ENCODE measurements around the gene CHAD. TPM values are rescaled to one million over a fixed set of nuclear protein-coding genes. Genes with fewer than 3 reads are reported as not detected.

Gene CHAD
- total RNA-seq, 1 donor from 2014 or later = not detected

DNA sequence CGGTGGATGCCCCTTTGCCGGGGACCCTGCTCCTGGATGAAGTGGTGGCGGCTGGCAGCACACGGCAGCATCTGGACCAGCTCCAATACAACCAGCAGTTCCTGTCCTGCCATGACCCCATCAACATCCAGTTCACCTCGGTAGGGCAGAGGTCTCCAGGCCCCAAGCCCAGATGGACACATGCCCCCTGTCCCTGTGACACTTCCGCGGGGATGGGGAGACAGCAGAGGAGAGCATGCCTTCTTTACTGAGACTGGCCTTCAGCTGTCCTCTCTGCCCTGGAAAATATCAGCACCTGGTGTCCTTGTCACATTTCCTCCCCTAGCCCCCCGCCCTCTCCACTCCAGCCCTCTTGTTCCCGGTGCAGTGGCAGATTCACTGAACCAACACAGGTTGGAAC is 6.2 kb downstream of the CHAD start:
- Mint-ChIP-seq H3K36me3 (ENCODE audit: unreplicated experiment) (no peaks in the 10 kb centered on the region), H3K27ac (ENCODE audit: unreplicated experiment) (no peak overlapping the region), H3K9me3 (ENCODE audit: unreplicated experiment) (peaks cover 1% of the 10 kb centered on the region), H3K27me3 (ENCODE audit: unreplicated experiment) (peaks cover 10% of the 10 kb centered on the region), H3K4me1 (ENCODE audit: low read depth, unreplicated experiment) (peaks cover 14% of the 10 kb centered on the region), H3K4me3 (ENCODE audit: unreplicated experiment) (no peak overlapping the region)
- TF ChIP-seq, protein P1, sequence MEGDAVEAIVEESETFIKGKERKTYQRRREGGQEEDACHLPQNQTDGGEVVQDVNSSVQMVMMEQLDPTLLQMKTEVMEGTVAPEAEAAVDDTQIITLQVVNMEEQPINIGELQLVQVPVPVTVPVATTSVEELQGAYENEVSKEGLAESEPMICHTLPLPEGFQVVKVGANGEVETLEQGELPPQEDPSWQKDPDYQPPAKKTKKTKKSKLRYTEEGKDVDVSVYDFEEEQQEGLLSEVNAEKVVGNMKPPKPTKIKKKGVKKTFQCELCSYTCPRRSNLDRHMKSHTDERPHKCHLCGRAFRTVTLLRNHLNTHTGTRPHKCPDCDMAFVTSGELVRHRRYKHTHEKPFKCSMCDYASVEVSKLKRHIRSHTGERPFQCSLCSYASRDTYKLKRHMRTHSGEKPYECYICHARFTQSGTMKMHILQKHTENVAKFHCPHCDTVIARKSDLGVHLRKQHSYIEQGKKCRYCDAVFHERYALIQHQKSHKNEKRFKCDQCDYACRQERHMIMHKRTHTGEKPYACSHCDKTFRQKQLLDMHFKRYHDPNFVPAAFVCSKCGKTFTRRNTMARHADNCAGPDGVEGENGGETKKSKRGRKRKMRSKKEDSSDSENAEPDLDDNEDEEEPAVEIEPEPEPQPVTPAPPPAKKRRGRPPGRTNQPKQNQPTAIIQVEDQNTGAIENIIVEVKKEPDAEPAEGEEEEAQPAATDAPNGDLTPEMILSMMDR (IDR thresholded peaks at IDR 0.05; ENCODE audit: partially characterized antibody, unreplicated experiment) = no peak
- no peak for DNase-seq

DNA sequence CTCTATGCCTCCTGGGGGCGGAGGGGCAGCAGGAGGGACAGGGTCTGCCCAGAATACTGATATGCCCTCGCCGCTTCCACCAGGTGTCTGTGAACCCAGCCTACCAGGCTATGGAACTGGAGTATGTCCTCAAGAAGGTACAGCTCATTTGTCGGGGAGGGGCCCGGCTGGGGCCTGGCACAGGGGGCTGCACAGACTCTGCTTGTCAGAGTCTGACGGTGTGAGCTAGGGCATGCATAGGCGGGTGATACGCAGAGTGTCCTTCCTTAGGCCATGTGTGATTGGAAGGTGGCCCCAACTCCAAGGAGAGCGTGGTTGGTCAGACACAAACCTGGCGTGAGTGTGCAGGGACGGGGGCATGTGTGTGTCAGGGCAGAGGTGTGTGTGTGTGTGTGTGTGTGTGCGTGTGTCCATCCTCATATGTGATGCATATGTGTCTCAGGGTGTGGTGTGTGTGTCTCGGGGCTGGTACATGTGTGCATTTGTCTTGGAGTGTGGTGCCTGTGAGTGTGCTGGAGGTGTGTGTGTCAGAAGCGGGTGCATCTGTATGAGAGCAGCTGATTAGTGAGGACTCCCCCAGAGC is 7.0 kb downstream of the CHAD start:
- no peak for DNase-seq
- Mint-ChIP-seq H3K36me3 (ENCODE audit: unreplicated experiment) (no peaks in the 10 kb centered on the region), H3K4me3 (ENCODE audit: unreplicated experiment) (no peak overlapping the region), H3K4me1 (ENCODE audit: low read depth, unreplicated experiment) (peaks cover 14% of the 10 kb centered on the region), H3K27ac (ENCODE audit: unreplicated experiment) (no peak overlapping the region), H3K9me3 (ENCODE audit: unreplicated experiment) (peaks cover 1% of the 10 kb centered on the region), H3K27me3 (ENCODE audit: unreplicated experiment) (peaks cover 6% of the 10 kb centered on the region)
- TF ChIP-seq, protein P1 (IDR thresholded peaks at IDR 0.05; ENCODE audit: partially characterized antibody, unreplicated experiment) = no peak

DNA sequence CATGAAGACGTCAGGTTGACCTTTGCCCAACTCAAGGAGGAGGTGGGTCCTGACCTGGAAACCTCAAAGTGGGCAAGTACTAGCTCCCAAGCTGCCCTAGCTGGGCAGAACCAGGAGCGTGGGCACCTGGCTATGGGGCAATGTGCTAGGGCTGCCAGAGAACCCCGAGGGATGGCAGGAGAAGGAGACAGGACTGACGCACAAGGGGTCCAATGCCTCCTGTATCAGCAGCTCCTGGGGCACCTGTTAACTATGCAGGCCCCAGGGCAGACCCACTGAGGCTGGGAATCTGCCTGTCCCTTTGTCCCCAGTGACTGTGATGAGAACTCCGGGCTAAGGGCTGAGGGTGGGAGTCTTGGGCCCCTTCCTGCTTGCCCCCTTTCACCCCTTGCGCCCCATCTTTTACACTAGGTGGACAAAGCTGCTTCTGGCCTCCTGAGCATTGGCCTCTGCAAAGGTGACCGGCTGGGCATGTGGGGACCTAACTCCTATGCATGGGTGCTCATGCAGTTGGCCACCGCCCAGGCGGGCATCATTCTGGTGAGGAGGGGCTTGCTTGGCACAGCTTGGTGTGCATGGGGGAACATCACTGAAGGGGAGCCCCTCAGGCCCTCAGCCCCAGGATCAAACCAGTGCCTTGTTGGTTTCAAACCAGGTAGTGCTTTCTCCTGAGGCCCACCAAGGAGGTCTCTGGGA is 7.7 kb downstream of the CHAD start:
- H3K9me3 Mint-ChIP-seq (ENCODE audit: unreplicated experiment) = peaks cover 2% of the 10 kb centered on the region
- no peaks in the 10 kb centered on the region for H3K36me3 Mint-ChIP-seq (ENCODE audit: unreplicated experiment)
- H3K27ac Mint-ChIP-seq (ENCODE audit: unreplicated experiment) = no peak overlapping the region
- H3K4me1 Mint-ChIP-seq (ENCODE audit: low read depth, unreplicated experiment) = peaks cover 14% of the 10 kb centered on the region
- DNase-seq = no peak
- TF ChIP-seq, protein P1 (IDR thresholded peaks at IDR 0.05; ENCODE audit: partially characterized antibody, unreplicated experiment) = no peak
- peaks cover 6% of the 10 kb centered on the region for H3K27me3 Mint-ChIP-seq (ENCODE audit: unreplicated experiment)
- H3K4me3 Mint-ChIP-seq (ENCODE audit: unreplicated experiment) = no peak overlapping the region

DNA sequence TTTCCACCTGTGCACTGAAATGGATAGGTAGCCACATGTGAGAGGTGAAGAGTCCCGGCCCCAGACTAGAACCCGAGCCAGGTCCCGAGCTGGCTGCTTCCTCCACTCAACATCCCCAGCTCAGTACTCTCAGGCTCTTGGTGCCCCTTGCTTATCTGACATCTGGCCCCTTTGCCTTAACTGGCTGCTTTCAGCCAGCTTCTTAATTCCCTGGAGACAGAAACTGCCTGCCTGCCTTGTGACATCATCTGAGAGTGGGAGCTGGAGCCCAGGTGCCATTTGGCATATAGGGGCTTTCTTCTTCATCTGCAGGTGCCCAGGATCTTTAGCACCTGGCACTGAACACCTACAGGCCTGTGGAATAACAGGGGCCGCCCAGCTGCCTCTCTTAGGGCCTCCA is 8.9 kb downstream of the CHAD start:
- H3K27ac Mint-ChIP-seq (ENCODE audit: unreplicated experiment) = peak overlapping the region; percentile 48
- DNase-seq = no peak
- H3K27me3 Mint-ChIP-seq (ENCODE audit: unreplicated experiment) = peaks cover 6% of the 10 kb centered on the region
- no peaks in the 10 kb centered on the region for H3K36me3 Mint-ChIP-seq (ENCODE audit: unreplicated experiment)
- peaks cover 14% of the 10 kb centered on the region for H3K4me1 Mint-ChIP-seq (ENCODE audit: low read depth, unreplicated experiment)
- peaks cover 3% of the 10 kb centered on the region for H3K9me3 Mint-ChIP-seq (ENCODE audit: unreplicated experiment)
- TF ChIP-seq, protein P1 (IDR thresholded peaks at IDR 0.05; ENCODE audit: partially characterized antibody, unreplicated experiment) = no peak
- no peak overlapping the region for H3K4me3 Mint-ChIP-seq (ENCODE audit: unreplicated experiment)

Data from glutamatergic neuron (in vitro differentiated cells).